SKM-1 treated with dmso at 0.1 percent for 144 hours (cell line): Measurements from ENCODE around the gene CCDC197.

Experiments
- DNase-seq: peaks from one replicate; lab custom pipeline; 2025; ENCODE audit not compliant: unreplicated experiment; lab: John Stamatoyannopoulos, UW

CCDC197 gene

GRCh38 chr14:93997082-93997481 lies at the start of gene CCDC197:
TSS of gene CCDC197 (plus strand) at chr14:93997301. CDS start at chr14:93998132, 831 bp downstream.
- no peak for DNase-seq

- no peak for DNase-seq
These were observed 47.5 kb upstream of the CCDC197 start for GRCh38 chr14:93949511-93950075.

DNA sequence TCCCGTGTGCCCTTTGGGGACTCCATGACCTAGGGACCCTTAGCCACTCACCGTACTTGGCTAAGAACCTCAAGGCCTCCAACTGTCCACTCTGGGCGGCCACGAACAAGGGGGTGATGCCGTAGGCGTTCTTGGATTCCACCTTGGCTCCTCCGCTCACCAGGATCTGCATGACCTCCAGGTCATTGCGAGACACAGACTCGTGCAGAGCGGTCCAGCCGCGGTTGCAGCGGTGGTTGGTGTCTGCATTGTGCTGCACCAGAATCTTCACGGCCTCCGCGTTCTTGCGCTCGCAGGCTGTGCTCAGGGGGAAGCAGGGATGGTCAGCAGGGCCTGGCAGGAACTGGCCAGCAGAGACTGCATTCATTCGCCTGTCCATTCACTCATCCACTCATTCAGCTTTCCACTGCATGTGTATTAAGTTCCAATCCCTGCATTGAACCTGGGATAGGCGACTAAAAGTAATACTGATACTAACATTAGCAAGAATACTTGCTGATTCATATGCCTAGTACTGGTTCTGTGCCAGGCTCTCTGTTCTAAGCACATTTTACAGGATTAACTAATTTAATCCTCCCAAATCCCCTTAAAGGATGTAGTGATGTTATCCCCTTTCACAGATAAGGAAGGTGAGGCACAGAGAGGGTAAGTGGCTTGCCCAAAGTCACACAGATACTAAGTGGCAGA lies 46.0 kb upstream of the CCDC197 start:
- DNase-seq, result no peak

DNA sequence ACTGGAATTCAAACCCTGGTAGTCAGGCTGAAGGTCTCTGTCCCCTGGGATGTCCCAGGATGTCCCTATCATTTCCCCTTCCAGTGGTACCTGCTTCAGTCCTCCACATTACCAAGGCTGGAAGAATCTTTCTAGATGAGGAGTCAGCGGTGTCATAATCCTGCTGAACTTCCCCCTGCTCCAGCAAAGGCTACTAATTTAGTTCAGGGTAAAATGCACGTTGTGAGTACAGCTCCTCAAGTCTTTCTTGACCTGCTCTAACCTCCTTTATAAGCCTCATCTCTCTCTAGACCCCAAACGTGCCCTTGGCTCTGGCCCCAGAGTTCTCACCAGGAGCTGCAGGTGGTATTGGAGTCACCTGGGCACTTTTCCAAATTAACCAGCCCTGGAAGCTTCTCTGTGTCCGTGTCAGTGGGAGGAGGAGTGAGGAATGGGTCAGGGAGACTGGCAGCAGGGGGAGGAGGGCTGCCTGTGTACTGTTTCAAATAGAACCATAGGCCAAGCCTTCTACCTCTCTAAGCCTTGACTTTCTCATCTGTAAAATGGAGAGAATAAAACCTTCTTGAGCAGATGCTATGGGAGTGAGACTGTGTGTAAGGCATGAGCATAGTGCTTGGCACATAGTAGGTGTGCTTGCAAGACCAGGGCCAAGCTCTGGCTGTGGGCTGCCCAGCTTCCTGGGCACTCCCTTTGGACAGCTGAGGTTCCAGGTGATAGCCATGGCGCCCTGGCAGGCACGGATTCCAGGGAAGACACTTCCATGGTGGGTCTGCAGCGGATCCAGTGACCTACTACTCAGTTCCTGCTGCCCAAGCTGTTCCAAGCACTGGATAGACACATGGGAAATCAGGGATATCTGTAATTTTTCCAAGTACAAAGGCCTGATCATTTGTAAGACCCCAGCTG lies 45.2 kb upstream of the CCDC197 start:
- no peak for DNase-seq

- DNase-seq, result no peak
These were observed 44.3 kb upstream of the CCDC197 start for GRCh38 chr14:93952829-93953228.

- no peak for DNase-seq
These were observed 43.8 kb upstream of the CCDC197 start for GRCh38 chr14:93953263-93953662.

- no peak for DNase-seq
These were observed 43.2 kb upstream of the CCDC197 start for GRCh38 chr14:93953739-93954515.

- no peak for DNase-seq
These were observed 42.6 kb upstream of the CCDC197 start for GRCh38 chr14:93954516-93954830.

DNA sequence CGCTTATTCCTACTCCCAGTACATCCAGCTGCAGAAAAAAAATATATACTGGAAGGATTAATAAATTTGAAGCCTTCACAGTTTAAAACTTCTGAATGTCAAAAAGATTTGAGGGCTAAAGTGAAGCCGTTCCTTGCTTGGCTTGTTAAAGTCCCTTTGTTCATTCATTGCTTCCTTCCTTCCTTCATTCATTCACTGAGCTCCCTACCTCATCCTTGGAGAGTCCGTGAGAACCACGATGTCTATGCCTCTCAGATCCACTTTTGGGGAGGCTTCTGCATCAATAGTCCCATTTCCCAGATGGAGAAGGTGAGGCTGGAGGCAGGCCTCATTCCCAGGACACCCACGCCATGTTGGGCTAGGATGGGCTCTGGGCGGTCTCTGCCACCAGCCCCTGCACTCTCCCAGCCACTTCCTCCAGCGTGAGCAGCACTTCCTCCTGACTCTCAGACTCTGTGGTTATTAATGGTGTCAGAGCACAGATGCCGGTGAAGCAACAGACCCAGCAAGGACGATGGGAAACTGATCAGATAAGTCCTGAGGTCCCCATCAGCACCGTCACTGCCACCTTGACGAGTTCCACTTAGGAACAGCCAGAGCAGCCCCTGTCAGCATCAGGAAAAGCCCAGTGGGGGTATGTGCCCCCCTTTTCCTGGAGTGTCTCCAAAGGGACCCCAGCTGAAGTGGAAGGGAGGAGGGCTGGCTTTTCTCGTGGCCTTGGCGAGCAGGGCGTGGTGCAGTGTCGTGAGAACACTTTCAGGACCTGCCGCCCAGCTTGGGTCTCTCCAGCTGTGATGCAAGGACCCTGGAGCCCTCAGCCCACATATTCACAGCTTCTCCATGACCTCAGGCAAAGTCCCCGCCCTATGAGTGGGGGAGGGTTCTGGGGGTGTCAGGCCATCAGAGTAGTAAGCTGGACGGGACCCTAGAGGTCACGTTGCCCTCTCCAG lies 41.9 kb upstream of the CCDC197 start:
- peak; percentile 84 for DNase-seq

DNA sequence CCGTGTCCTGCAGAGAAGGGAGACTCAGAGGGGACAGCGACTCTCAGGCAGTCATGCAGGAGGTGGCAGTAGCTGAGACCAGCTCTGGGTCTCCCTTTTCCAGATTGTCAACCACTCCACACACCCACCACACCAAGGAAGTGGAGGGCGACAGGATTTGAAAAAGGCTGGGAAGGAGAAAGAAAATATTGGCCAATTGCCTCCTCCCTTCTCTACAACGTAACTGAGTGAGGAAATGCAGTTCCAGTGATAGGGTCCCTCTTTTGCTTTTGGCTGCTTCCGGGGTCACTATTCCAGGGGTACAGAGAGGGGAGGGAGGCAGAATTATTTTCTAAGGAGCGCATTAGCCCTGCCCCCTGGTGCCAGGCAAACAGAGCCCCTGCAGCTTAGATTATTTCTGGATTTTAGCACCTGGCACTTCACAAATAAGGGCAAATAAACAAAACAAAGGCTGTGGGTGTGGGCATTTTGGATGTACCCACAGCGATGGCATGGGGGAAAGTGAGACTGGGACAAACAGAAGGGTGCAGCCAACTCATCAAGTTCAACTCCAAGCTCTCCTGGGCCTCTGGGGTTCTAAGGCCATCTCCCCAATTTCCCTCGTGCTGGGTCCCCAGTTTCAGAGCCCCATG lies 41.1 kb upstream of the CCDC197 start:
- no peak for DNase-seq

- DNase-seq, result no peak
These were observed 40.4 kb upstream of the CCDC197 start for GRCh38 chr14:93956514-93957332.

DNA sequence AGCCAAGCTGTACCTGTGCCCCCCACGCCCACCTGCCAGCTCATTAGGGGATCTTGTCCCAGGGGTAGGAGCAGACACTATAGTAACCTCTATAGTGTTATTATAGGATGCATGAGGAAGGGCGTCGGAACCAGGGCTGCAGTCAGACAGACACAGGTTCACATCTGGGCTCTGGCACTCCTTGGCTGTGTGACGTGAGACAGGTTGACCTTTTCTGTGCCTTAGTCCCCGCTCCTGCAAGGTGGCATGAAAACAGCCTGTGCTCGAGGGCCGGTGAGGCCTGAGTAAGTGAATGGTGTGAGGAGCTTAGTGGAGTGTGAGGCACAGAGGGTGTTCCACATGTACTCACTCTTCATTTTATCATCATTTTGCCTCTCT lies 39.8 kb upstream of the CCDC197 start:
- DNase-seq, result no peak

DNA sequence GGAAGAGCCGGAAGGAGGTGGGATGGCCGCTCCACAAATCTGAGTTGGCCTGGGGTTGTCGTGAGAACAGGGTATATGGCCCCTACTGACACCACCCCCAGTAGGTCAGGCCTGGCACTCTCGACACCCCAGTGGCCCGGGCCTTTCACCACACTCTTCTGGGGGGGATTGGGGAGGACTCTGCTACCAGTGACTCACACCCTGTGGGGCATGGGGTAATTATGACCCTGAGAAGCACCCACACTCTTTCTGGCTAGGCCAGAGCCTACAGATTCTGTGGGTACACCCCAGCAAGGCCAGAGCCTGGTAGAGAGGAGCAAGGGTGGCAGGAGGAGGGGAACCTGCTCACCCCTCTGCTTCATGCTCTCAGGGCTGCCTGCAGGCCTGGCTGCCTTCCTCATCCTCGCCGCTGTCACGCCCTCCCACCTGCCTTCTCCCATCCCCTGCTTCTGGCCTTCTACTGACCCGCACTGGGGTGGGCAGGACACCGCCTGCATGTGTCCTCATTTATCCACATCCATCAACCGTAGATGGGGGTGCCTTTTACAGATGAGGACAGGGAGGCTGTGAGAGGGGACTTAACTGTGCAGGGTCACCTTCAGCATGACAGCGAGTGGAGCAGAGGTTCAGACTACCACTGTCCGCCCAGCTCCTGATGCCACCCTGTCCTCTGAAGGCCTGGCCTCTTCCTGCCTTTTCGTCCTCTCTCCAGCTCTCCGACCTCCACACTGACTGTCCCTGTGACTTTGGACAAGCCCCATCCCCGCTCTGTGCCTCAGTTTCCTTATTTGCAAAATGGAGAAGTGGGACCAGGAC lies 39.1 kb upstream of the CCDC197 start:
- no peak for DNase-seq

GRCh38 chr14:93958567-93959238 lies 38.4 kb upstream of the CCDC197 start:
- DNase-seq, result no peak

DNA sequence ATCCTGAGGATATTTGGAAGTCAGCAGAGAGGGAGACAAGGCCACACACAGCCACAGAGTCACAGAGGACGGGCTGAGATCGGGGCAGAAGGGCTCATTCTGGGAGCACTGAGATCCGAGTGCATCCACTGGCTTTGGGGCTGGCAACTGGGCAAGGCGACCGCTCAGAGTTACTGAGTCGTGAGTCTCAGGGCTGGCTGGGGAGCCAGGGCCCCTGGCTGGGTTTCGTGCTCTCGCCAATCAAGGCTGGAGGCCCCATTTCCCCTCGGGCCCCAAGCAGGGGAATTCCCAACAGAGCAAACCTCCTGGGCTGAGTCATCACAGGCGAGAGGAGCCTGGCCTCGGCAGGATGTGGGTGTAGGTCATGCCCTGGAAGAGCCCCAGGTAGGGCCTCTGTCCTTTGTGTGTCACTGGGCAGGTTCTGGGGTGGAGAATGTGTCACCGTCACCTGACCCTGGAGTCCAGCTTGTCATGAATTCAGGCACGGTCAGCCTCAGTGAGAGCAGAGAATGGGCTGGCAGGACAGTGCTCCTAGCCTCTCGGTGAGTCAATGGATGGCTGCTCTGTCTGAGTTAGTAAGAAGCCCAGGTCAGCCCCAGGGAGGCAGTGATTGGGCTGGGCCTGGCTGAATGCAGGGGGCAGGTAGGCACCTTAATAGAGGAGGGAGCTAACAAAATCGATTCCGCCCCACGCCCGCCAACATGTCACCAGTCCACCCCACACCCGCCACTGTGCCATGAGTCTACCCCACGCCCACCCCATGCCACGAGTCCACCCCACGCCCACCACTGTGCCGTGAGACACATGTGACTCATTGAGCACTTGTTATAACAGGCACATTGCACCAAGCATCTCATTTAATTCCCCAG lies 37.6 kb upstream of the CCDC197 start:
- DNase-seq, result peak; percentile 67

DNA sequence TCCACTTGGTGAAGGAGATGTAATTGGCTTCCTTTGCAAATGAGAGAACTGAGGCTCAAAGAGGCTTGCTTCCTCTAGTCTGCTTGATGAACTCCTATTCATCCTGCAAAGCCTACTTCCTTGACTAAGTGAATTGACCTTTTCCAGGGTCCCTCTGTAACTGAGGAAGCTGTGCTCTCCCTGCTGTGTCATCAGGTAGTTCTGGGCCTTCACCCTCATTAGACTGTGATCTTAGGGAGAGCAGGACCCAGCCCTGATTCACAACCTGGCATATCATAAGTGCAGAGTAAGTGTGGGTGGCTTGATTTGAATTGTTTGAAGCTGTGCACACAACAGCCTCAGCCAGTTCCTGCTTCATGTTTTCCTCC lies 37.0 kb upstream of the CCDC197 start:
- DNase-seq, result no peak
